Cardiac fibroblast (primary cell): ENCODE measurements around the gene CSMD2.
A peak's percentile ranks its signal among the peaks of the same experiment; 100 is the strongest.

Source experiments
- DNase-seq, 2 donors: peaks; one replicate each; pipeline versions ENCODE4 v3.0.0 to v3.0.0-alpha.2; 2010; ENCODE audit warnings: low read depth in 2 of 2
- H3K4me3 ChIP-seq, 2 donors: replicated peaks in 1 of 2; 1 replicate in 1 of 2; 2 replicates in 1 of 2; pipeline ENCODE4 v1.5.1; 2011; ENCODE audit warnings: low read depth in 2 of 2, low read length in 2 of 2, mild to moderate bottlenecking in 2 of 2, moderate library complexity in 1 of 2
- TF ChIP-seq, protein P1 (sequence below): IDR thresholded peaks from one replicate; pipeline ENCODE4 v1.5.1; 2011; ENCODE audit warnings: low read depth, mild to moderate bottlenecking, low read length, inconsistent platforms

Gene CSMD2

GRCh38 chr1:33637846-33638440 lies 527.1 kb downstream of the CSMD2 start:
- no peak overlapping the region for H3K4me3 ChIP-seq
- no peak for DNase-seq
- TF ChIP-seq, protein P1, sequence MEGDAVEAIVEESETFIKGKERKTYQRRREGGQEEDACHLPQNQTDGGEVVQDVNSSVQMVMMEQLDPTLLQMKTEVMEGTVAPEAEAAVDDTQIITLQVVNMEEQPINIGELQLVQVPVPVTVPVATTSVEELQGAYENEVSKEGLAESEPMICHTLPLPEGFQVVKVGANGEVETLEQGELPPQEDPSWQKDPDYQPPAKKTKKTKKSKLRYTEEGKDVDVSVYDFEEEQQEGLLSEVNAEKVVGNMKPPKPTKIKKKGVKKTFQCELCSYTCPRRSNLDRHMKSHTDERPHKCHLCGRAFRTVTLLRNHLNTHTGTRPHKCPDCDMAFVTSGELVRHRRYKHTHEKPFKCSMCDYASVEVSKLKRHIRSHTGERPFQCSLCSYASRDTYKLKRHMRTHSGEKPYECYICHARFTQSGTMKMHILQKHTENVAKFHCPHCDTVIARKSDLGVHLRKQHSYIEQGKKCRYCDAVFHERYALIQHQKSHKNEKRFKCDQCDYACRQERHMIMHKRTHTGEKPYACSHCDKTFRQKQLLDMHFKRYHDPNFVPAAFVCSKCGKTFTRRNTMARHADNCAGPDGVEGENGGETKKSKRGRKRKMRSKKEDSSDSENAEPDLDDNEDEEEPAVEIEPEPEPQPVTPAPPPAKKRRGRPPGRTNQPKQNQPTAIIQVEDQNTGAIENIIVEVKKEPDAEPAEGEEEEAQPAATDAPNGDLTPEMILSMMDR, result no peak

- TF ChIP-seq, protein P1, result no peak
- DNase-seq, result no peak
- no peak overlapping the region for H3K4me3 ChIP-seq
Measured at GRCh38 chr1:33636209-33636608, 528.8 kb downstream of the CSMD2 start.

DNA sequence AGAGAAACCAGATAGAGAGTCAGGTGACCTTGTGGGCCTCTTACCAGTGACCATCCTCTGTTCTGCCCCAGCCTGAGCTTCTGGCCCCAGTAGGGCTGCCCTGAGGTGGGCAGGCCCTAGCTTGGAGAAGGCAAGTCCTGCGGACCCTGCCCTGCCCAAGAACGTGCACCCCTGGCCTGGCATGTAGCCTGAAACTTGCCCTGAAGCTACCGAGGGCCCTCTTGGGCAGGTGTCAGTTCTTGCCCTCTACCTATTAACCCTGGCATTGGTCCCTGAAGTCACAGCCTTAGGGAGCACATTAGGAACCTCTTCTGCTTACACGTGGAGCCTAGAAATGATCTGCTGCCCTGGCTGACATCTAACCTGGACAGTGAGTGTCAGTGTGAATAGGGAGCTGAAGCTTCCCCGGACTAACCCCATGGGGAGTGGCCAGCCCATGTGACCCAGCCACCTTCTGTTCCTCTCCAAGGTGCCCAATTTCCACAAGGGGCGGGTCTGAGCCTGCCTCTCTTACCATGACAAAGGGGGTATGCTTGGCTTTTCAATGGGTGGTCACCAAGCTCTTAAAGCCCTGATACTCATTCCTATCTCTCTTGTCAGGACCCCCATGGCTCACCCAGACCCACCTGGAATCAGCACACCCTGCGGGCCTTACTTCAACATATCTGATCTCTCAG lies 529.6 kb downstream of the CSMD2 start:
- no peak overlapping the region for H3K4me3 ChIP-seq
- no peak for DNase-seq
- TF ChIP-seq, protein P1, result no peak

DNA sequence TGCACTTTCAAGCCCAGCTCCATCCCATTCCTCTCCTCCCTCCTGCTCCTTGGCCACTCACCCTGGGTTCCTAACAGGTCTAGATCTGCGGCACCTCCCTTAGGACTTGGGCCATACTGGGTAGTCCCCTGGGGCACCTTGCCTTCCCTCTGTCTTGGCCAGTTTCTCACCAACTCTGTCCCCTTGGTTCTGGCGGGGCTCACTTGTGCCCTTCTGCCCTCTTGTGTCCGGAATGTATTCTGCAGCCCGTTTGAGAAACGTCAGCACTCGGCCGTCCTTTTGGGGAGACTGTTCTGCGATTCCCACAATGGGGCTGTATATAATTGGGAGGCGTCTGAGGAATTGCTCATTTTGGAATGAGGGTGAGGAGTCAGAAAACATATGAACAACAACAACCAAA lies 530.2 kb downstream of the CSMD2 start:
- TF ChIP-seq, protein P1, result peak; percentile 56
- DNase-seq, result peak; percentile 17 to 33
- no peak overlapping the region for H3K4me3 ChIP-seq

DNA sequence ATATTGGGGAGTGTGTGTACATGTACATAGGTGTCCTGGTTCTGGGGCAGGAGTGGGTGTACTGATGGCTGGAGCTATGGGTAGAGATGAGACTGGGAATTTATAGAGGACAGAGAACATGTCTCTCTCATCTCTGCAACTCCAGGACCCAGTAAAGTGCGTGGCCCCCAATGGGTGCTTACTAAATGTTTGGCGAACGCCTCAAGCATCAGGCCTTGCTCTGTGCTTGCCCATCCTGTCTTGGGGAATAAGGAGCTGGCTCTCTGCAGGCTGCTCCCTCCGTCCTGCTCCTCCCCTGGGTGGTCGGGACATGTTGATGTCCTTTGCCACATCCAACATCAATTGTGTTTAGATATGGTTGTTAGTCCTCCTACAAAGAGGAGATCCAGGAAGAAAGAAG lies 530.9 kb downstream of the CSMD2 start:
- TF ChIP-seq, protein P1, result no peak
- H3K4me3 ChIP-seq, result no peak overlapping the region
- no peak for DNase-seq

DNA sequence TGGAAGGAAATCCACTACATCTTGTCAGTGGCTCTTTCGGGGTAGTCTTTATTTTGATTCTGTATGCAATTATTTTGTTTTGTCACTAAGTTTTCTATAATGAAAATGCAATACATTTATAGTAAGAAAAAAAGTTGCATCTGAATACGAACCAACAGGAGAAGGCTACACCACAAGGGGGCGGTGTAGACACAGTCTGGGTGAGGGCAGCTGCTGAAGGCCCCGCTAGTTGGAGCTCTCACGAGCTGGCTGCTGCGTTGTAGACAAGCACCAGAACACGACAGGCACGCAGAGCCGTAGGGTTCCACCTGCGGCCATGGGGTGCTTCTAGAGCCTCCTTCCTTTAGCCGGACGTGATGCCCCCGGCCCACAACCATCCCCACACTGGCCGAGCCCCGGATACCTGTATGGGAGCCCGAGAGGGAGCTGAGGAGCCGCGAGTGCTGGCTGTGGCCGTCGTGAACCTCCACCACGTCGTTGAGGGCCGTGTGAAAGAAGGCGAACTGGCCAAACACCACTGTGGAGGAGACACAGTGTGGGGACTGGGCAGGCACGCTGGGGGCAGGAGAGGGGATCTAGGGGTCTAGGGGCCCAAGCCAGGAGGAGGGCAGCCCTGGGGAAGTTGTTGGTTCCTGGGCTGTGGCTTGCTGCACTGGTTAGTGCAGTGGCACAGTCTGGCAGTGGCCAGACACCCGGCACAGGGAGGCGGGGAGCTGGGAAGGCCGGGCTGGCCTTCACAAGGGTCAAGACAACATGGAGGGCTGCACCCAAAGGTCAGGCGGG lies 531.8 kb downstream of the CSMD2 start:
- H3K4me3 ChIP-seq, result no peak overlapping the region
- peak; percentile 85 to 87 for DNase-seq
- TF ChIP-seq, protein P1, result peak; percentile 100
